ENCODE measurements around the gene DNAJB12.
"Not testable (repeated sequence)": the region's sequence is repeated elsewhere in the genome, so short reads cannot be mapped to it uniquely, and the experiment has no call there.

The DNAJB12 gene

DNA sequence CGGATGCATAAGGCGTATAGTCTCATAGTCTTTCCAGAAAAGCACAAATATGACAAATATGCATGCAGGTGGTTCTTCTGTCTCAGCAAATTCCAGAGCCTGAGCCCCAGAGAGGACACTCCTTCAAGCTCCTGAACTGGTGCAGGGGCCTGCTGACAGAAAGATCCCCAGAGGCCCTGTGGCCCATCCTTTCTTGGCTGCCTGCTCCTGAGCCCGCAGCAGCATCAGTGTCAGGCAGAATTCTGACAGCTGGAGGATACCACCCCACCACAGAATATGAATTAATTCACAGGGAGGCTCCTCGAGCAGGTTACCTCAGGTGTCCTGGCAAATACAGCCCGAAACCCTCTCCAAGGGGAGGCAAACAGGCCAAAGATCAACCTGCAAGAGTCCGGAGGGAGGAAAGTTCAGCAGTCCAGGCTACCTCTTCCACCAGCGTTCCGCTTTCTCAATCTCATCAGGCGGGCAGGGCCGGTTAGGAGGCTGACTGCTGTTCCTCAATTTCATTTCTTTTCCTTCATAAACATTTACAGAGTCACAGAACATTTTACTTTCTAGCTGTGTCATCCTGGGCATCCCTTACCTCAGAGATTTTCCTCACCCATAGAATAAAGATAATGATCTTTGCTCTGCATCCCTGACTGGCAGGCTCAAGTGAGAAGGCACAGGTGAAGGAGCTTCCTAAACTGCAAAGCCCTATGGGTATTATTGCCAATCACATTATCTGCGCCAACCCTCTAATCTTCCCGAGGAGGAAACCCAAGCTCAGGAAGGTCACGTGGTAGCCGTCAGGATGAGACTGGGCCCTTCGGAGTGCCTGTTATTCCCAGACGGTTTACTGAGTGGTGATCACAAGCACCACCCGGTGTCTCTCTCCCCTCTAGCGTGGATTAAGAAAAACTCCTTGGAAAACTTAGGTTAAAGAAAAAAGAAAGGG, 1.4 kb downstream of the DNAJB12 start:
- DNase-seq = no peak

GRCh38 chr10:72351479-72351878, 3.2 kb downstream of the DNAJB12 start:
- DNase-seq = no peak

GRCh38 chr10:72349438-72349837, 5.3 kb downstream of the DNAJB12 start:
- DNase-seq = no peak

- no peak for DNase-seq
Measured at GRCh38 chr10:72348282-72348681, 6.4 kb downstream of the DNAJB12 start.

DNA sequence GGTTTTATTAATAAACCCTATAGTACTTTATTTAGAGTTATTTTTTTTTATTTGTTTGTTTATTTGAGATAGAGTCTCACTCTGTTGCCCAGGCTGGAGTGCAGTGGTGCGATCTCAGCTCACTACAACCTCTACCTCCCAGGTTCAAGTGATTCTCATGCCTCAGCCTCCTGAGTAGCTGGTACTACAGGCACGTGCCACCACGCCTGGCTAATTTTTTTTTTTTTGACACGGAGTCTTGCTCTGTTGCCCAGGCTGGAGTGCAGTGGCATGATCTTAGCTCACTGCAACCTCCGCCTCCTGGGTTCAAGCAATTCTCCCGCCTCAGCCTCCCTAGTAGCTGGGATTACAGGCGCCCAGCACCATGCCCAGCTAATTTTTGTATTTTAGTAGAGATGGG, 8.6 kb downstream of the DNAJB12 start:
- not testable (repeated sequence) for DNase-seq

DNA sequence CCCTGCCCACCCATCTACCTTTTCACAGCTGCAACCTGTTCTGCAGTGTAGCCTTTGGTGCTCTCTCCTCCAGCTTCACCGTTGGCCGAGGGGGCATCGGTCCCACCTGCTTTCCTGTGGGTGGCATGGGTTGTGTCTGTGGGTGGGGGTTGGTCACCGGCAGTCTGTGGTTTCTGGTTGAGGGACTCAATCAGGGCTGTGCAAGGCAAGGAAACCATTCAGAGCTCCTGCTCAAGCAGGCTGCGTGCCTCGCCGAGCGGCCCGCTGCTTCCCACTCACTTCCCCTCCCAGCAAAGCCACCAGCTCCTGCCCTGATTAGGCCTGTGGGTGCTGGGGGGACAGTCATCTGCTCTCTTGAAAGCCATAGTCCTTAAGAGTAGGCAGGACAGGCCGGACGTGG, 9.8 kb downstream of the DNAJB12 start:
- no peak for DNase-seq

GRCh38 chr10:72342911-72343310, 11.8 kb downstream of the DNAJB12 start:
- no peak for DNase-seq

DNA sequence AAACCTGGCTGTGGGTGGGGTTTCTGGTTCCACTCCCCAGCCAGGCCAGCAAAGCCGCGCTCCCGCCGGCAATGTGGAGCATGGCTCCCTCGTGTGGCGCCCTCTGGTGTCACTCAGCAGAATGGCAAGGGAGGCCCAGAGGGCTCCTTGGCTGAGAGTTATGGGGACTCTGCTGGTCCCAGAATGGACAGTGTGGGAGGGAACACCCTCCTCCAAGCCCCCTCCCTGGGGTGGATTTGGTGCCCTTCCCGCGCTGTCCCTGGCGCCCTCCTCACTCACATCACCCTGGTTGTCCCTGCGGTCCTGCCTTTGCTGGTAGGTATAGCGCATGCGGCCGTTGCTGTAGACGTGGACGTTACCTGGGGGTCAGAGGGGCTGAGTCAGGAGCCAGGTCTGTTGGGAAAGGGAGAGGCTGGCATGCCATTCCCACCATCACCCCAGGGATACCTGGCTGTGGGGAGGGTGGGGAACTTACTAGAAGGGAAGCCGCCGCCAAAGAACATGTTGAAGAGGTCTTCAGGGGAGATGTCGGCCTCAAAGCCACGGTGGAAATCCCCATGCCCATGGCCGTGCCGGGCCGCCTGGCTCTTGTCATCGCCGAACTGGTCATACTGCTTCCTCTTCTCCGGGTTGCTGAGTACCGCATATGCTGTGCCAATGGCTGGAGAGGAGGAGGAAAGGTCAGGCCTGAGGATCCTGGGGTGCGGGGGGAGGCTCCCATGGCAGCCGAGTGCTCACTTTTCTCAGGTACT, 14.0 kb downstream of the DNAJB12 start:
- DNase-seq = peak; percentile 69

GRCh38 chr10:72338180-72338579, 16.5 kb downstream of the DNAJB12 start:
- no peak for DNase-seq

GRCh38 chr10:72337722-72338121, 17.0 kb downstream of the DNAJB12 start:
- DNase-seq = no peak

- peak; percentile 49 for DNase-seq
Measured at GRCh38 chr10:72337039-72337629, 17.6 kb downstream of the DNAJB12 start.

- no peak for DNase-seq
Measured at GRCh38 chr10:72336259-72337038, 18.3 kb downstream of the DNAJB12 start.

DNA sequence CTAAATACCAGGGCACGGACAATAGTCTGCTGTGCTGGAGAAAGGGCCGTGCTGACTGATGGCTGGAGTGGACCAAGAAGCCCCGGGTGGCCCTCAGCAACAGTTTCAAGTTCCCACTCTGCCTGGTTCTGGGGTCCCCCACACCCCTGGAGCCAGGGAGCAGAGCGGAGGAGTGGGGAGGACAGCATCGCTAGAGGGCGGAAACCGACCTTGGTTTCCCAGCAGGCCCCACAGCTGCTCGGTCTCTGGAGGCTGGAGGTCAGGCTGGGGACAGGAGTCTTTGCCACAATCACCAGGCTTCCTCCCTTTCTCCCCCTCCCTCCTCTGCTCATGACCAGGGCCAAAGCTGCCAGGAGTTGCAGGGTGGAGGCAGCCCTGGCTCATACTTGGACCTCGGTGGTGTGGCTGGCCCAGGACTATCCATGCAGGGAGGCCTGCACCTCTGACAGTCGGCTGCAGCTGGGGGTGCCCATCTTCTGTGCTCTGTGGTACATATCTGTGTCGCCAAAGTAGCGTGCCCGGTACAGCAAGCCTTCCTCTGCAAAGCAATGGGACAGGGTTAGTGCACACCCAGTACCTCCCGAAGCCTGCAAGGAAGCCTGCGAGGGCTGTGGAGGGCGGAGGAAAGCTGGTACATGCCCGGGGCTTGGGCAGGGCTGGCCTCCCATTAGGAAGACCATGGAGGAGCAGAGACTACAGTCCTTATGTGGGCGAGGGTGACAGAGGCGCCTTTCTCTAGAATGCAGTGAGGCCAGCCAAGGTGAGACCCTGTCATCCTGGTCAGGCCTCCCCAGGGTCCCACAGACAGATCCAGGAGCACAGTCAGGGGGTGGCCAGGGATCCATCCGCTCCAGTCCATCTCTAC, 19.1 kb downstream of the DNAJB12 start:
- peak; percentile 89 for DNase-seq

- DNase-seq = peak; percentile 95
Measured at GRCh38 chr10:72334825-72335393, 19.8 kb downstream of the DNAJB12 start.

- DNase-seq = peak; percentile 57
Measured at GRCh38 chr10:72334196-72334824, 20.4 kb downstream of the DNAJB12 start.

DNA sequence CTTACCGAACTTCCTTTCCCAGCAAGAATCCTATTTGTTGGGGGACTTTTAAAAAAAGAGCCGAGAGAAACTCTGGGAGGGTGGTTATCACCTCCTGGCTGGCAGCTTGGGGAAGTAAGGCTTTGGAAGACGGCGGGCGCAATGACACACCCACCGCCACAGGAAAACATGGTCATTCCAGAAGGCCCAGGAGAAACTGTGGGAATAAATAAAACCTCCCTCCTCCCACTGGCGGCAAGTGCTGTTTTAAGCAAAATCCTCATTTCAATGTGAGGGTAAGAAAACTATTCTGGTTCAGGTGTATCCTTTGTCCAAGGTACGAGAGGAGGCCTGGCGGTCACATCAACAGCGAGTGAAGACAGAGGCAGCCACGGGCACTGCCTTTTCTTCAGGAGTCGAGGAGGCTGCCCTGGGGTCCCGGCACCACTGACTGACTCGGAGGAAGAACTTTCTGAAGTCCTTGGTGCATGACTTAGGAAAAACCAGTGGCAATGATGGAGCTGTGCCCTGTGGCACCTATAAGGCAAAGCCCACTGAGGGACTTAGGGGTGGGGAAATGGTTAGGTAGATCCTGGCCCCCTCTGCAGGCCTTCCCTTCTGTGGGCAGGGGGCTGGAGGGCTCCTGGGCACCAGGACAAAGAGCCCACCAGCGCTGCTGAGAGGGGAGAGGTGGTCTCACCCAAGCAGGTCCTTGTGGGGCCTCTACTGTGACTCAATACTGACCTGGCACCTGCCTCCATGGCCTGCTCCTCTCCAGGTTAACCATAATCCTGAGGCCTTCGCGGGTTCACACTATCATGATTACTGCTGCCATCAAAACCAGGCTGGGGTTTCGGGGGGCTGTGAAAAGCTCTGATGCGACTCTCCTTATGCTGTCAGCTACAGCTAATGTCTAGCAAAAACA, 21.4 kb downstream of the DNAJB12 start:
- DNase-seq = no peak

- no peak for DNase-seq
Measured at GRCh38 chr10:72332423-72333111, 22.2 kb downstream of the DNAJB12 start.

GRCh38 chr10:72331575-72332422, 22.9 kb downstream of the DNAJB12 start:
- DNase-seq = peak; percentile 96
